HEK293 (cell line): Measurements from ENCODE around the gene MAEA.

Experiments
- CTCF ChIA-PET: fragments of 350-600 bp; formaldehyde crosslinking; extraction: SDS; loops from one replicate; lab custom pipeline; 2021; ENCODE audit warnings: antibody characterized with exemption; lab: Yijun Ruan, JAX
- POLR2A ChIA-PET: fragments of 300-600 bp; formaldehyde crosslinking; extraction: SDS; loops from one replicate; lab custom pipeline; 2020; ENCODE audit warnings: antibody characterized with exemption, inconsistent platforms; lab: Yijun Ruan, JAX
- H3K27ac ChIP-seq: fragments of 200-500 bp; sonication (Bioruptor generic); 2 replicates; pipeline ENCODE4 v1.5.1; 2014; ENCODE audit warnings: low read depth, low read length, control low read depth, inconsistent platforms; ENCODE audit errors: extremely low read depth
- H3K36me3 ChIP-seq, 2 experiments: fragments of 200-500 bp in 1 of 2; sonication (Bioruptor generic) in 1 of 2; 1 replicate in 1 of 2; 2 replicates in 1 of 2; pipeline ENCODE4 v1.5.1; 2014 to 2017; ENCODE audit warnings: inconsistent platforms in 2 of 2, low read length in 2 of 2; ENCODE audit not compliant: control insufficient read depth in 2 of 2, insufficient read depth in 1 of 2
- H3K4me1 ChIP-seq: fragments of 200-500 bp; sonication (Bioruptor generic); 2 replicates; pipeline ENCODE4 v1.5.1; 2014; ENCODE audit warnings: mild to moderate bottlenecking, low read length, inconsistent platforms; ENCODE audit not compliant: control insufficient read depth, insufficient read depth
- H3K4me3 ChIP-seq: 2 replicates; pipeline ENCODE4 v1.5.1; 2011; ENCODE audit warnings: low read depth, mild to moderate bottlenecking, control low read depth, low read length, moderate library complexity
- H3K9me3 ChIP-seq: fragments of 200-500 bp; sonication (Bioruptor generic); 2 replicates; pipeline ENCODE4 v1.5.1; 2014; ENCODE audit warnings: low read depth, low read length, inconsistent platforms; ENCODE audit not compliant: control insufficient read depth, insufficient read depth
- BCL11A ChIP-seq: fragments of 450-650 bp; formaldehyde crosslinking; IDR thresholded peaks from 2 replicates; pipeline ENCODE4 v1.5.1; 2016; ENCODE audit warnings: low read depth, missing biosample characterization, missing genetic modification characterization
- GLI2 ChIP-seq: fragments of 450-650 bp; formaldehyde crosslinking; IDR thresholded peaks from 2 replicates; pipeline ENCODE4; 2017; ENCODE audit warnings: missing biosample characterization, missing genetic modification characterization, low read depth, borderline replicate concordance
- HIC1 ChIP-seq: fragments of 450-650 bp; formaldehyde crosslinking; IDR thresholded peaks from 2 replicates; pipeline ENCODE4 v1.5.1; 2016; ENCODE audit warnings: missing biosample characterization, missing genetic modification characterization
- KLF9 ChIP-seq: fragments of 450-650 bp; formaldehyde crosslinking; IDR thresholded peaks from 2 replicates; pipeline ENCODE4 v1.5.1; 2016; ENCODE audit warnings: missing biosample characterization, missing genetic modification characterization, low read depth
- SCRT1 ChIP-seq: fragments of 450-650 bp; formaldehyde crosslinking; IDR thresholded peaks from 2 replicates; pipeline ENCODE4 v1.5.1; 2016; ENCODE audit warnings: missing biosample characterization, missing genetic modification characterization, borderline replicate concordance
- SP2 ChIP-seq: fragments of 450-650 bp; formaldehyde crosslinking; IDR thresholded peaks from 2 replicates; pipeline ENCODE4 v1.5.1; 2016; ENCODE audit warnings: missing biosample characterization, missing genetic modification characterization
- ZBTB48 ChIP-seq: fragments of 450-650 bp; formaldehyde crosslinking; IDR thresholded peaks from 2 replicates; pipeline ENCODE4 v1.5.1; 2016; ENCODE audit warnings: missing biosample characterization, missing genetic modification characterization
- ZNF114 ChIP-seq: fragments of 450-650 bp; formaldehyde crosslinking; IDR thresholded peaks from 2 replicates; pipeline ENCODE4 v1.5.0; 2017; ENCODE audit warnings: missing biosample characterization, missing genetic modification characterization
- ZNF132 ChIP-seq: fragments of 450-650 bp; formaldehyde crosslinking; IDR thresholded peaks from 2 replicates; pipeline ENCODE4 v1.5.1; 2017; ENCODE audit warnings: missing biosample characterization, missing genetic modification characterization, borderline replicate concordance
- ZNF19 ChIP-seq: fragments of 450-650 bp; formaldehyde crosslinking; IDR thresholded peaks from 2 replicates; pipeline ENCODE4; 2016; ENCODE audit warnings: missing biosample characterization, missing genetic modification characterization, low read depth
- ZNF324 ChIP-seq: fragments of 450-650 bp; formaldehyde crosslinking; IDR thresholded peaks from 2 replicates; pipeline ENCODE4 v1.5.1; 2016; ENCODE audit warnings: missing biosample characterization, missing genetic modification characterization
- ZNF391 ChIP-seq: fragments of 450-650 bp; formaldehyde crosslinking; IDR thresholded peaks from 2 replicates; pipeline ENCODE4 v1.5.1; 2016; ENCODE audit warnings: low read depth, missing biosample characterization, missing genetic modification characterization, borderline replicate concordance
- ZNF394 ChIP-seq: fragments of 450-650 bp; formaldehyde crosslinking; IDR thresholded peaks from 2 replicates; pipeline ENCODE4 v1.5.1; 2016; ENCODE audit warnings: missing biosample characterization, missing genetic modification characterization, mild to moderate bottlenecking, moderate library complexity, borderline replicate concordance
- ZNF426 ChIP-seq: fragments of 450-650 bp; formaldehyde crosslinking; IDR thresholded peaks from 2 replicates; pipeline ENCODE4 v1.5.1; 2017; ENCODE audit warnings: missing biosample characterization, missing genetic modification characterization, mild to moderate bottlenecking, inconsistent platforms, moderate library complexity
- ZNF561 ChIP-seq: fragments of 450-650 bp; IDR thresholded peaks from 2 replicates; pipeline ENCODE4 v1.5.1; 2018; ENCODE audit warnings: missing biosample characterization, missing genetic modification characterization, borderline replicate concordance
- TF ChIP-seq, protein P1 (sequence below): fragments of 450-650 bp; formaldehyde crosslinking; IDR thresholded peaks from 2 replicates; pipeline ENCODE4 v1.5.1; 2016; ENCODE audit warnings: missing biosample characterization, missing genetic modification characterization, borderline replicate concordance
- TF ChIP-seq, protein P2 (sequence below): IDR thresholded peaks from 2 replicates; pipeline ENCODE4 v1.6.1; 2011; ENCODE audit warnings: mild to moderate bottlenecking, low read depth, low read length, borderline replicate concordance

Gene MAEA

GRCh38 chr4:1310796-1311631, 21.3 kb downstream of the MAEA start:
- Histone ChIP-seq H3K9me3 (no peaks in the 10 kb centered on the region), H3K4me3 (no peak overlapping the region), H3K27ac (no peak overlapping the region), H3K4me1 (no peaks in the 10 kb centered on the region), H3K36me3 (peaks cover 5 to 42% of the 10 kb centered on the region in 2 experiments; a peak in 2 of 3 replicates)
- POLR2A ChIA-PET: interaction anchor here (1.5 kb wide), 1 partner anchor 22 kb away, joined by 4 read pairs; the partner anchor contains the start of gene MAEA
- CTCF ChIA-PET: no interaction called here
- no peak for TF ChIP-seq ZNF132 (tag by site-specific recombination)
- no peak for TF ChIP-seq ZNF391
- no peak for TF ChIP-seq ZNF19
- TF ChIP-seq ZNF324 (tag by site-specific recombination): no peak
- TF ChIP-seq BCL11A (tag by site-specific recombination): no peak
- no peak for TF ChIP-seq ZBTB48 (tag by site-specific recombination)
- no peak for TF ChIP-seq ZNF426
- TF ChIP-seq ZNF114 (tag by site-specific recombination): no peak
- TF ChIP-seq SP2 (tag by site-specific recombination): no peak
- no peak for TF ChIP-seq ZNF561

DNA sequence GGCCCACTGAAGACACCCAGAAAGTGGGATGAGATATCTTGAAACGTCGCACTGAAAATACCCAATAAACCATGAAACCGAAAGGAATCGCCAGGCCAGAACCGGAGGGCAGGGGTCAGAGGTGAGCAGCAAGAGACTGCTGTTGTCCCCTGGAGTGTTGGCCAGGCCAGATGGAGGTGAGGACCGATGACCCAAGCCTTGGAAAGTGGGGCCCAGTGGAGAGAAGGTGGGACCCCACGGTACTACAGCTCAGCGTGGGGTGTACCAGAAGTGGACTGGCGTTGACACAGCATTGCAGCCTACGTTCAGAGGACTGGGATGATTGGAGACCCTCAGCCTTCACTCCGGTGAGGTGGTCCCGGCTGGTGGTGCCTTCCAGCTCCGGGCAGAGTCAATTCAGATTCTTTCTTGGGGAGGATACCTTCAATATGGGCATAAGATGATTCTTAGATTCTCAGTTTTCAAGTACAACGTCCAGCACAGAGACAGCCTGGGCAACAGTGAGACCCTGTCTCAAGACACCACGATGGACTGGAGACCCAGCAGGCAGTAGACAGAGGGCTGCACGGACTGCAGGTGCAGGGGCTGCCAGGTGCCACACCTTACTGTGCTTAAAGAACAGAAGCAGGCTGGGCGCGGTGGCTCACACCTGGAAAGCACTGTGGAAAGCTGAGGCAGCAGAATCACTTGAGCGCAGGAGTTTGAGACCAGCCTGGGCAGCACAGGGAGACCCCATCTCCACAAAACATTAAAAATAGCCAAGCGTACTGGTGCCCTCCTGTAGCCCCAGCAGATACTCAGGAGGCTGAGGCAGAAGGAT, 23.3 kb downstream of the MAEA start:
- Histone ChIP-seq H3K9me3 (no peaks in the 10 kb centered on the region), H3K27ac (no peak overlapping the region), H3K36me3 (peaks cover 5 to 57% of the 10 kb centered on the region in 2 experiments; a peak in 2 of 3 replicates), H3K4me1 (no peaks in the 10 kb centered on the region), H3K4me3 (no peak overlapping the region)
- POLR2A ChIA-PET: no interaction called here
- CTCF ChIA-PET: no interaction called here
- TF ChIP-seq KLF9 (tag by site-specific recombination): no peak
- TF ChIP-seq, protein P1, sequence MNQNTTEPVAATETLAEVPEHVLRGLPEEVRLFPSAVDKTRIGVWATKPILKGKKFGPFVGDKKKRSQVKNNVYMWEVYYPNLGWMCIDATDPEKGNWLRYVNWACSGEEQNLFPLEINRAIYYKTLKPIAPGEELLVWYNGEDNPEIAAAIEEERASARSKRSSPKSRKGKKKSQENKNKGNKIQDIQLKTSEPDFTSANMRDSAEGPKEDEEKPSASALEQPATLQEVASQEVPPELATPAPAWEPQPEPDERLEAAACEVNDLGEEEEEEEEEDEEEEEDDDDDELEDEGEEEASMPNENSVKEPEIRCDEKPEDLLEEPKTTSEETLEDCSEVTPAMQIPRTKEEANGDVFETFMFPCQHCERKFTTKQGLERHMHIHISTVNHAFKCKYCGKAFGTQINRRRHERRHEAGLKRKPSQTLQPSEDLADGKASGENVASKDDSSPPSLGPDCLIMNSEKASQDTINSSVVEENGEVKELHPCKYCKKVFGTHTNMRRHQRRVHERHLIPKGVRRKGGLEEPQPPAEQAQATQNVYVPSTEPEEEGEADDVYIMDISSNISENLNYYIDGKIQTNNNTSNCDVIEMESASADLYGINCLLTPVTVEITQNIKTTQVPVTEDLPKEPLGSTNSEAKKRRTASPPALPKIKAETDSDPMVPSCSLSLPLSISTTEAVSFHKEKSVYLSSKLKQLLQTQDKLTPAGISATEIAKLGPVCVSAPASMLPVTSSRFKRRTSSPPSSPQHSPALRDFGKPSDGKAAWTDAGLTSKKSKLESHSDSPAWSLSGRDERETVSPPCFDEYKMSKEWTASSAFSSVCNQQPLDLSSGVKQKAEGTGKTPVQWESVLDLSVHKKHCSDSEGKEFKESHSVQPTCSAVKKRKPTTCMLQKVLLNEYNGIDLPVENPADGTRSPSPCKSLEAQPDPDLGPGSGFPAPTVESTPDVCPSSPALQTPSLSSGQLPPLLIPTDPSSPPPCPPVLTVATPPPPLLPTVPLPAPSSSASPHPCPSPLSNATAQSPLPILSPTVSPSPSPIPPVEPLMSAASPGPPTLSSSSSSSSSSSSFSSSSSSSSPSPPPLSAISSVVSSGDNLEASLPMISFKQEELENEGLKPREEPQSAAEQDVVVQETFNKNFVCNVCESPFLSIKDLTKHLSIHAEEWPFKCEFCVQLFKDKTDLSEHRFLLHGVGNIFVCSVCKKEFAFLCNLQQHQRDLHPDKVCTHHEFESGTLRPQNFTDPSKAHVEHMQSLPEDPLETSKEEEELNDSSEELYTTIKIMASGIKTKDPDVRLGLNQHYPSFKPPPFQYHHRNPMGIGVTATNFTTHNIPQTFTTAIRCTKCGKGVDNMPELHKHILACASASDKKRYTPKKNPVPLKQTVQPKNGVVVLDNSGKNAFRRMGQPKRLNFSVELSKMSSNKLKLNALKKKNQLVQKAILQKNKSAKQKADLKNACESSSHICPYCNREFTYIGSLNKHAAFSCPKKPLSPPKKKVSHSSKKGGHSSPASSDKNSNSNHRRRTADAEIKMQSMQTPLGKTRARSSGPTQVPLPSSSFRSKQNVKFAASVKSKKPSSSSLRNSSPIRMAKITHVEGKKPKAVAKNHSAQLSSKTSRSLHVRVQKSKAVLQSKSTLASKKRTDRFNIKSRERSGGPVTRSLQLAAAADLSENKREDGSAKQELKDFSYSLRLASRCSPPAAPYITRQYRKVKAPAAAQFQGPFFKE: no peak
- no peak for TF ChIP-seq ZNF394 (tag by site-specific recombination)
- TF ChIP-seq, protein P2, sequence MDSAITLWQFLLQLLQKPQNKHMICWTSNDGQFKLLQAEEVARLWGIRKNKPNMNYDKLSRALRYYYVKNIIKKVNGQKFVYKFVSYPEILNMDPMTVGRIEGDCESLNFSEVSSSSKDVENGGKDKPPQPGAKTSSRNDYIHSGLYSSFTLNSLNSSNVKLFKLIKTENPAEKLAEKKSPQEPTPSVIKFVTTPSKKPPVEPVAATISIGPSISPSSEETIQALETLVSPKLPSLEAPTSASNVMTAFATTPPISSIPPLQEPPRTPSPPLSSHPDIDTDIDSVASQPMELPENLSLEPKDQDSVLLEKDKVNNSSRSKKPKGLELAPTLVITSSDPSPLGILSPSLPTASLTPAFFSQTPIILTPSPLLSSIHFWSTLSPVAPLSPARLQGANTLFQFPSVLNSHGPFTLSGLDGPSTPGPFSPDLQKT: no peak
- TF ChIP-seq GLI2 (tag by site-specific recombination): no peak
- no peak for TF ChIP-seq SCRT1 (tag by site-specific recombination)
- no peak for TF ChIP-seq HIC1
